ENCODE results near the gene CELSR1. TPM values are rescaled to one million over a fixed set of nuclear protein-coding genes. Genes with fewer than 3 reads are reported as not detected.

Gene CELSR1
- total RNA-seq, 2 donors from 2014 or later = 24.4 to 34.1 TPM

GRCh38 chr22:46484156-46484860 is 53.1 kb downstream of the CELSR1 start:
- Histone ChIP-seq H3K9ac (ENCODE audit: extremely low read depth, low read length, poor library complexity, severe bottlenecking) (no peak overlapping the region), H3K9me3 (ENCODE audit: control insufficient read depth, low read length) (peaks cover 11% of the 10 kb centered on the region), H3K27ac (ENCODE audit: low read depth, low read length) (no peak overlapping the region), H3K36me3 (ENCODE audit: control insufficient read depth, insufficient read depth, low read length) (peaks cover 4% of the 10 kb centered on the region), H3K4me3 (ENCODE audit: low read length) (no peak overlapping the region), H3K27me3 (ENCODE audit: control insufficient read depth, insufficient read depth, low read length, poor library complexity, severe bottlenecking) (no peaks in the 10 kb centered on the region), H3K4me1 (ENCODE audit: control insufficient read depth, insufficient read depth, low read length) (no peaks in the 10 kb centered on the region)
- 87 to 89% methylated on average over 12 to 16 of the region's 16 CpGs for WGBS, 2 experiments (ENCODE audit: insufficient coverage in 1 of 2, insufficient read length in 1 of 2)
- no peaks in the 10 kb centered on the region for H3K27me3 Mint-ChIP-seq (ENCODE audit: insufficient read depth)
- TF ChIP-seq CTCF (conservative IDR thresholded peaks at IDR 0.05) = no peak
- no peak overlapping the region for H3K27ac Mint-ChIP-seq
- peaks cover 30% of the 10 kb centered on the region for H3K4me1 Mint-ChIP-seq
- no peak overlapping the region for H3K4me3 Mint-ChIP-seq
- no peak for DNase-seq
- H3K36me3 Mint-ChIP-seq (ENCODE audit: low read depth) = peaks cover 12% of the 10 kb centered on the region
- H3K9me3 Mint-ChIP-seq = peaks cover 15% of the 10 kb centered on the region

GRCh38 chr22:46483353-46483752 is 54.1 kb downstream of the CELSR1 start:
- WGBS, 2 experiments (ENCODE audit: insufficient coverage in 1 of 2, insufficient read length in 1 of 2) = 64 to 78% methylated on average over 2 to 4 of the region's 4 CpGs
- H3K4me3 ChIP-seq (ENCODE audit: low read length) = no peak overlapping the region
- peaks cover 15% of the 10 kb centered on the region for H3K9me3 Mint-ChIP-seq
- no peaks in the 10 kb centered on the region for H3K4me1 ChIP-seq (ENCODE audit: control insufficient read depth, insufficient read depth, low read length)
- no peaks in the 10 kb centered on the region for H3K27me3 ChIP-seq (ENCODE audit: control insufficient read depth, insufficient read depth, low read length, poor library complexity, severe bottlenecking)
- H3K27ac Mint-ChIP-seq = no peak overlapping the region
- H3K36me3 Mint-ChIP-seq (ENCODE audit: low read depth) = peaks cover 14% of the 10 kb centered on the region
- peaks cover 34% of the 10 kb centered on the region for H3K4me1 Mint-ChIP-seq
- H3K36me3 ChIP-seq (ENCODE audit: control insufficient read depth, insufficient read depth, low read length) = peaks cover 4% of the 10 kb centered on the region
- peaks cover 11% of the 10 kb centered on the region for H3K9me3 ChIP-seq (ENCODE audit: control insufficient read depth, low read length)
- no peak overlapping the region for H3K27ac ChIP-seq (ENCODE audit: low read depth, low read length)
- no peak overlapping the region for H3K9ac ChIP-seq (ENCODE audit: extremely low read depth, low read length, poor library complexity, severe bottlenecking)
- DNase-seq = no peak
- no peak overlapping the region for H3K4me3 Mint-ChIP-seq
- TF ChIP-seq CTCF (conservative IDR thresholded peaks at IDR 0.05) = no peak
- H3K27me3 Mint-ChIP-seq (ENCODE audit: insufficient read depth) = no peaks in the 10 kb centered on the region

GRCh38 chr22:46482056-46482675 is 55.3 kb downstream of the CELSR1 start:
- Mint-ChIP-seq H3K27ac (no peak overlapping the region), H3K9me3 (peaks cover 15% of the 10 kb centered on the region), H3K4me1 (peaks cover 31% of the 10 kb centered on the region), H3K36me3 (ENCODE audit: low read depth) (peaks cover 14% of the 10 kb centered on the region), H3K4me3 (no peak overlapping the region), H3K27me3 (ENCODE audit: insufficient read depth) (no peaks in the 10 kb centered on the region)
- H3K4me1 ChIP-seq (ENCODE audit: control insufficient read depth, insufficient read depth, low read length) = no peaks in the 10 kb centered on the region
- peaks cover 4% of the 10 kb centered on the region for H3K36me3 ChIP-seq (ENCODE audit: control insufficient read depth, insufficient read depth, low read length)
- peaks cover 11% of the 10 kb centered on the region for H3K9me3 ChIP-seq (ENCODE audit: control insufficient read depth, low read length)
- H3K9ac ChIP-seq (ENCODE audit: extremely low read depth, low read length, poor library complexity, severe bottlenecking) = no peak overlapping the region
- no peak for DNase-seq
- WGBS, 2 experiments (ENCODE audit: insufficient coverage in 1 of 2, insufficient read length in 1 of 2) = 89 to 97% methylated on average over 3 to 7 of the region's 7 CpGs
- TF ChIP-seq CTCF (conservative IDR thresholded peaks at IDR 0.05) = no peak
- H3K4me3 ChIP-seq (ENCODE audit: low read length) = no peak overlapping the region
- no peaks in the 10 kb centered on the region for H3K27me3 ChIP-seq (ENCODE audit: control insufficient read depth, insufficient read depth, low read length, poor library complexity, severe bottlenecking)
- H3K27ac ChIP-seq (ENCODE audit: low read depth, low read length) = no peak overlapping the region
